Measurements from ENCODE around the gene NKD2. TPM values are rescaled to one million over a fixed set of nuclear protein-coding genes. Genes with fewer than 3 reads are reported as not detected.

The NKD2 gene
- total RNA-seq, 2 experiments from 2014 or later, result 0.17 to 0.30 TPM

DNA sequence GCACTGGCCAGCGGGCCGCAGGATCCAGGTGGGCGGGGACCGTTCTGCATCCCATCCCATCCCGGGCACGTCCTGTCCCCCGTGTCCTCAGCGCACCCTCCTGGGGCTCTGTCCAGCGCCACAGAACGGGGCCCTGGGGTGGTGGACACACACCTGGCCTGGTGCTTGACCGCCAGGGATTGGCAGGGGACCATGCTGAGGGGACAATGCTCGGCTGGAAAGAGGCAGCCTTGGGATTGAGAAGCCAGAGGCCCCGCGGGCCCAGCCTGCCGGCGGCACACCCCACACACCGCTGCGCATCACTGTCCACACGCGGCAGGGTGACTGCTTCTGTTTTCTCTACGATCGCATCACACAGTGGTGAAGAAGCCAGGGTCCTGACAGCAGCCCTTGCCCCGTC is 70.2 kb downstream of the NKD2 start:
- Mint-ChIP-seq H3K9me3 (no peaks in the 10 kb centered on the region), H3K36me3 (ENCODE audit: low read depth) (peaks cover 46% of the 10 kb centered on the region), H3K27ac (no peak overlapping the region), H3K4me3 (no peak overlapping the region), H3K4me1 (ENCODE audit: low read depth) (no peaks in the 10 kb centered on the region), H3K27me3 (no peaks in the 10 kb centered on the region)
- TF ChIP-seq, protein P1, sequence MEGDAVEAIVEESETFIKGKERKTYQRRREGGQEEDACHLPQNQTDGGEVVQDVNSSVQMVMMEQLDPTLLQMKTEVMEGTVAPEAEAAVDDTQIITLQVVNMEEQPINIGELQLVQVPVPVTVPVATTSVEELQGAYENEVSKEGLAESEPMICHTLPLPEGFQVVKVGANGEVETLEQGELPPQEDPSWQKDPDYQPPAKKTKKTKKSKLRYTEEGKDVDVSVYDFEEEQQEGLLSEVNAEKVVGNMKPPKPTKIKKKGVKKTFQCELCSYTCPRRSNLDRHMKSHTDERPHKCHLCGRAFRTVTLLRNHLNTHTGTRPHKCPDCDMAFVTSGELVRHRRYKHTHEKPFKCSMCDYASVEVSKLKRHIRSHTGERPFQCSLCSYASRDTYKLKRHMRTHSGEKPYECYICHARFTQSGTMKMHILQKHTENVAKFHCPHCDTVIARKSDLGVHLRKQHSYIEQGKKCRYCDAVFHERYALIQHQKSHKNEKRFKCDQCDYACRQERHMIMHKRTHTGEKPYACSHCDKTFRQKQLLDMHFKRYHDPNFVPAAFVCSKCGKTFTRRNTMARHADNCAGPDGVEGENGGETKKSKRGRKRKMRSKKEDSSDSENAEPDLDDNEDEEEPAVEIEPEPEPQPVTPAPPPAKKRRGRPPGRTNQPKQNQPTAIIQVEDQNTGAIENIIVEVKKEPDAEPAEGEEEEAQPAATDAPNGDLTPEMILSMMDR (IDR thresholded peaks at IDR 0.05), result no peak
- Histone ChIP-seq H3K36me3 (ENCODE audit: insufficient read depth, low read length) (peaks cover 79% of the 10 kb centered on the region), H3K27me3 (ENCODE audit: control insufficient read depth in 1 of 2, insufficient read depth in 2 of 2, low read length in 2 of 2) (no peaks in the 10 kb centered on the region), H3K9me3 (ENCODE audit: control insufficient read depth in 1 of 2, insufficient read depth in 1 of 2, low read length in 2 of 2) (no peaks in the 10 kb centered on the region), H3K4me1 (ENCODE audit: insufficient read depth, low read length) (no peaks in the 10 kb centered on the region), H3K4me3 (ENCODE audit: low read length) (no peak overlapping the region), H3K27ac (ENCODE audit: low read depth in 1 of 2, low read length in 2 of 2) (no peak overlapping the region)
- ATAC-seq (ENCODE audit: poor library complexity), result no peak
- intact Hi-C loops (cut with DNase I, micrococcal nuclease), result no loop called here
- no peak for DNase-seq
- ChIA-PET POLR2A (no interaction called here), CTCF (no interaction called here)

DNA sequence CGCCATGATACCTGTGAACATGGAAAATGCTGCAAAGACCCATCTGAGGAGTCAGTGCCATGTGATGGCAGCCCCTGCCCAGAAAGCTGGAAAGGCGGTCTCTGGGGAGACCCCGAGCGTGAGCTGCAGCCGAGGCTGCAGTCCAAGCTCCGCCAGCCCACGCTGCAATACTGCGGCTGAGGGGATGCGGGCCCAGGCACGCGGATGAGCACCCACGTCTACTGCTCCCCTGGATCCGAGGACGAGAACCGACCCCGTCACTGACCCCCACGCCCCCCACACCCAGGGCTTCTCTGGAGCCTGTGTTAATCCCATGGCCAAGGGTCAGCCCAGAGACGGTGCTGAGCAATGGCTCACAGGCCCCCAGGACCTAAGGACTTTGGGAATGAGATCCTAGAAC is 70.9 kb downstream of the NKD2 start:
- H3K9me3 ChIP-seq (ENCODE audit: control insufficient read depth in 1 of 2, insufficient read depth in 1 of 2, low read length in 2 of 2), result no peaks in the 10 kb centered on the region
- peaks cover 81% of the 10 kb centered on the region for H3K36me3 ChIP-seq (ENCODE audit: insufficient read depth, low read length)
- H3K4me3 ChIP-seq (ENCODE audit: low read length), result no peak overlapping the region
- ATAC-seq (ENCODE audit: poor library complexity) (no peak), DNase-seq (no peak)
- H3K9me3 Mint-ChIP-seq, result no peaks in the 10 kb centered on the region
- no peak overlapping the region for H3K4me3 Mint-ChIP-seq
- no peaks in the 10 kb centered on the region for H3K4me1 Mint-ChIP-seq (ENCODE audit: low read depth)
- H3K4me1 ChIP-seq (ENCODE audit: insufficient read depth, low read length), result no peaks in the 10 kb centered on the region
- H3K27me3 ChIP-seq (ENCODE audit: control insufficient read depth in 1 of 2, insufficient read depth in 2 of 2, low read length in 2 of 2), result no peaks in the 10 kb centered on the region
- peaks cover 47% of the 10 kb centered on the region for H3K36me3 Mint-ChIP-seq (ENCODE audit: low read depth)
- CTCF ChIA-PET, result no interaction called here
- TF ChIP-seq, protein P1 (IDR thresholded peaks at IDR 0.05), result no peak
- no peak overlapping the region for H3K27ac Mint-ChIP-seq
- H3K27ac ChIP-seq (ENCODE audit: low read depth in 1 of 2, low read length in 2 of 2), result no peak overlapping the region
- POLR2A ChIA-PET, result no interaction called here
- intact Hi-C loops (cut with DNase I, micrococcal nuclease), result no loop called here
- no peaks in the 10 kb centered on the region for H3K27me3 Mint-ChIP-seq

DNA sequence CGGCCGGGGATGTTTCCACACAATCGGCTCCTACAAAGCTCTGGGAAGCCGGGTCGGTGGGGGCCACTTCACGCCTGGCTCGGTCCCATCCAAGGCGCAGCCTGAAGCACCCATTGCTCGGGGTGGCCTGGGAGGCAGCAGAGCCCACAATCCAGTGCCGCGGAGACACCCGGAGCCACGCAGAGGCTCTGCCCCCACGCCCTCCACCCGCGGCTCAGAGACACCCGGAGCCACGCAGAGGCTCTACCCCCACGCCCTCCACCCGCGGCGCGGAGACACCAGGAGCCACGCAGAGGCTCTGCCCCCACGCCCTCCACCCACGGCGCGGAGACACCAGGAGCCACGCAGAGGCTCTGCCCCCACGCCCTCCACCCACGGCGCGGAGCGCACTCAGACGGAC is 71.4 kb downstream of the NKD2 start:
- Histone ChIP-seq H3K4me3 (ENCODE audit: low read length) (no peak overlapping the region), H3K27me3 (ENCODE audit: control insufficient read depth in 1 of 2, insufficient read depth in 2 of 2, low read length in 2 of 2) (no peaks in the 10 kb centered on the region), H3K9me3 (ENCODE audit: control insufficient read depth in 1 of 2, insufficient read depth in 1 of 2, low read length in 2 of 2) (no peaks in the 10 kb centered on the region), H3K27ac (ENCODE audit: low read depth in 1 of 2, low read length in 2 of 2) (no peak overlapping the region), H3K36me3 (ENCODE audit: insufficient read depth, low read length) (peaks cover 82% of the 10 kb centered on the region), H3K4me1 (ENCODE audit: insufficient read depth, low read length) (no peaks in the 10 kb centered on the region)
- POLR2A ChIA-PET, result no interaction called here
- H3K27me3 Mint-ChIP-seq, result no peaks in the 10 kb centered on the region
- intact Hi-C loops (cut with DNase I, micrococcal nuclease), result no loop called here
- ATAC-seq (ENCODE audit: poor library complexity), result no peak
- H3K4me1 Mint-ChIP-seq (ENCODE audit: low read depth), result no peaks in the 10 kb centered on the region
- no peaks in the 10 kb centered on the region for H3K9me3 Mint-ChIP-seq
- no peak overlapping the region for H3K27ac Mint-ChIP-seq
- no peak overlapping the region for H3K4me3 Mint-ChIP-seq
- no peak for DNase-seq
- TF ChIP-seq, protein P1 (IDR thresholded peaks at IDR 0.05), result no peak
- CTCF ChIA-PET, result no interaction called here
- peaks cover 51% of the 10 kb centered on the region for H3K36me3 Mint-ChIP-seq (ENCODE audit: low read depth)

Data from CD4-positive, alpha-beta T cell (primary cell).